Epithelial cell of proximal tubule (primary cell): ENCODE results near the gene ACSL5. TPM values are rescaled to one million over a fixed set of nuclear protein-coding genes. Genes with fewer than 3 reads are reported as not detected.
A peak's percentile ranks its signal among the peaks of the same experiment; 100 is the strongest.
"Not testable (repeated sequence)": the region's sequence is repeated elsewhere in the genome, so short reads cannot be mapped to it uniquely, and the experiment has no call there.

ENCODE experiments used
- DNase-seq: peaks from one replicate; pipeline ENCODE4 v3.0.0-alpha.2; 2011; ENCODE audit warnings: low read depth
- H3K4me3 ChIP-seq: 2 replicates; pipeline ENCODE4 v1.5.1; 2011; ENCODE audit warnings: low read depth, mild to moderate bottlenecking, low read length
- total RNA-seq: library from RNA; depleted of rRNA; stranded (reverse); fragments of >200 nt; gene quantifications from 2 replicates; pipeline ENCODE4 v1.2.3, GENCODE V29; 2015
- TF ChIP-seq, protein P1 (sequence below): conservative IDR thresholded peaks from 2 replicates; pipeline ENCODE4 v1.5.1; 2012; ENCODE audit warnings: low read depth, mild to moderate bottlenecking, low read length

ACSL5 gene
- total RNA-seq, 1 donor from 2014 or later: 3.1 TPM

DNA sequence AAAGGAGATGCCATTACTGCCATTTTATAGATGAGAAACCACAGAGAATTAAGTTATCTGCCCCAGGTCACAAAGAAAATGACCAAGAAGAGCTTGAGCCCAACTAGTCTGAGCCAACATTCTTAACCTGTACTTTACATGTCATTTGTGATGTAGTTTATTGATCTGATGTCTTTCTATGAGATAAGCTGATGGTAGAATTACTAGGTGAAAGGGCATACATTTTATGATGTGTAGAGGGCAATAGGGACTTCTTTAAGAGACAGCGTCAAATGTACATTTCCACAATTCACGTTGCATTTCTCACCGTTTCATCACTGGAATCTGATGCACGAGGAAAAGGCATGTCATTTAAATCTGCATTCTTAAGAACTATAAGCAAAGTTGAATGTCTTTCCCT, 11.3 kb downstream of the ACSL5 start:
- H3K4me3 ChIP-seq: no peak overlapping the region
- no peak for DNase-seq
- TF ChIP-seq, protein P1, sequence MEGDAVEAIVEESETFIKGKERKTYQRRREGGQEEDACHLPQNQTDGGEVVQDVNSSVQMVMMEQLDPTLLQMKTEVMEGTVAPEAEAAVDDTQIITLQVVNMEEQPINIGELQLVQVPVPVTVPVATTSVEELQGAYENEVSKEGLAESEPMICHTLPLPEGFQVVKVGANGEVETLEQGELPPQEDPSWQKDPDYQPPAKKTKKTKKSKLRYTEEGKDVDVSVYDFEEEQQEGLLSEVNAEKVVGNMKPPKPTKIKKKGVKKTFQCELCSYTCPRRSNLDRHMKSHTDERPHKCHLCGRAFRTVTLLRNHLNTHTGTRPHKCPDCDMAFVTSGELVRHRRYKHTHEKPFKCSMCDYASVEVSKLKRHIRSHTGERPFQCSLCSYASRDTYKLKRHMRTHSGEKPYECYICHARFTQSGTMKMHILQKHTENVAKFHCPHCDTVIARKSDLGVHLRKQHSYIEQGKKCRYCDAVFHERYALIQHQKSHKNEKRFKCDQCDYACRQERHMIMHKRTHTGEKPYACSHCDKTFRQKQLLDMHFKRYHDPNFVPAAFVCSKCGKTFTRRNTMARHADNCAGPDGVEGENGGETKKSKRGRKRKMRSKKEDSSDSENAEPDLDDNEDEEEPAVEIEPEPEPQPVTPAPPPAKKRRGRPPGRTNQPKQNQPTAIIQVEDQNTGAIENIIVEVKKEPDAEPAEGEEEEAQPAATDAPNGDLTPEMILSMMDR: no peak

GRCh38 chr10:112388056-112388455, 14.1 kb downstream of the ACSL5 start:
- not testable (repeated sequence) for DNase-seq, H3K4me3 ChIP-seq

GRCh38 chr10:112388548-112388947, 14.6 kb downstream of the ACSL5 start:
- no peak for DNase-seq
- TF ChIP-seq, protein P1: no peak

DNA sequence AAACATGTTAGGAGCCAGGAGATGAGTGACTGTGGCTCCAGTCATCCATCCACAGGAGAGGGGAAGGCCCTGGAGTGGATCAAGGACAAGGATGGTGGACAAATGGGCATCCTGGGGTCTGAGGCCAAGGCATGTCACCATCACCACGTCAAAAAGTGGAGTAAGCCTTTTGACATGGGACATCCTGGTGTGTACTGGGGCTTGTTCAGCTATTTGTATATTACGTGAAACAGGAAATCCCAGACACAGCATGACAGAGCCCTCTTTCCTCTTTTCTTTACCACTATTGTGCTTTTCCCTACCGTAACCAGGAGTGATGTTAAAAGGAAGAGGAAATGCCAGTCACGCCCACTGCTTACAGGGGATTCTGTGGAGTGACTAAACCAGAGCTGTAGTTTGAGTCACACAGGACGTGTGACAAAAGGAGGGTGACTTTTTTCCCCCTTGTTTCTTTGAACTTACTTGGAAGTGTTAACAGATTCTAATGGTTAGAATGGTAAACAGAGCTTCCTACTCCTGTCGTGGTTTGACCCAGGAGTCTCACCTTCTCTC, 15.4 kb downstream of the ACSL5 start:
- TF ChIP-seq, protein P1: no peak
- H3K4me3 ChIP-seq: no peak overlapping the region
- peak; percentile 76 for DNase-seq

More at GRCh38 chr10:112388548-112388947, 14.6 kb downstream of the ACSL5 start:
- no peak overlapping the region for H3K4me3 ChIP-seq

- TF ChIP-seq, protein P1: no peak
- H3K4me3 ChIP-seq: no peak overlapping the region
- DNase-seq: no peak
Observed at GRCh38 chr10:112390125-112390703, 16.3 kb downstream of the ACSL5 start.

DNA sequence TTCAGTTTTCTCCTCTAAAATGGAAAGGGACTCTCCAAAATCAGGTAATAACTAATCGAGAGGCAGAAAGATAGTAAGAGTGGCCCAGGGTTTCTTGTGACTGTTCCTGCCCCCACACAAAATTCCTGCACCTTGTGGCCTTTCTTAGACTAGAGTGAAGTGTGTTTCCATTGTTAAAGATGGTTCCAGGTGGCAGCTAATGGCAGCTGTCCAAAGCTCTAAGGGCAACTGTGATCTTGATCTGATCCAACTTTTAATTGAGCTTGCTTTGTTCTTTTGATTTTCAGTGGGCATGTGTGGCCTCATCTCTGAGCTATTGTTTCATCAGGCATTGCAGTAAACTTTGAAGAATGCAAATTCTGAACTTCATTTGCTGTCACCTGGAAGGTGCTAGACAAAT, 19.4 kb downstream of the ACSL5 start:
- no peak overlapping the region for H3K4me3 ChIP-seq
- TF ChIP-seq, protein P1: no peak
- no peak for DNase-seq

DNA sequence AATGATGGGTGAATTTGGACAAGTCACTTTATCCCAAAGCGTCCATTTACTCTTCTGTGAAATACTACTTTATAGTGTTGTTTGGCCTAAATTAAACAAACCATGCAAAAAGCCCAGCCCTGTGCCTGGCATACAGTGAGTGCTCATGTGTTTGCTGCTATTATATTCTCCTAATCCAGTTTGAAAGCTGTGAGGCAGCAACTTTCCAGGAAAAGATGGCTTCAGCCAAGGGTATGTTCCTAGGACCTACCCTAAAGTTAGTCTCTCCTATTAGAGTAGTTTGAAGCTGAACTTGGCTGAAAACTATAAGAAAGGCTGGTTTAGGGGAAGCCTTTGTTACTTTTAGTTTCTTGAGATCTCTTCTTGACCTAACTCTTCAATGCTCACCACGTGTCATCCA, 19.9 kb downstream of the ACSL5 start:
- DNase-seq: no peak
- TF ChIP-seq, protein P1: no peak
- H3K4me3 ChIP-seq: no peak overlapping the region
